Measurements from ENCODE around the gene FUBP3.

- TF ChIP-seq POLR2A (IDR thresholded peaks at IDR 0.05) (no peak), CTCF (IDR thresholded peaks at IDR 0.05) (no peak)
Observed at GRCh38 chr9:130636648-130637020, 57.3 kb downstream of the FUBP3 start.

Measured in thyroid gland (tissue), 4 donors.